ENCODE measurements around the gene HSPA12A.

DNA sequence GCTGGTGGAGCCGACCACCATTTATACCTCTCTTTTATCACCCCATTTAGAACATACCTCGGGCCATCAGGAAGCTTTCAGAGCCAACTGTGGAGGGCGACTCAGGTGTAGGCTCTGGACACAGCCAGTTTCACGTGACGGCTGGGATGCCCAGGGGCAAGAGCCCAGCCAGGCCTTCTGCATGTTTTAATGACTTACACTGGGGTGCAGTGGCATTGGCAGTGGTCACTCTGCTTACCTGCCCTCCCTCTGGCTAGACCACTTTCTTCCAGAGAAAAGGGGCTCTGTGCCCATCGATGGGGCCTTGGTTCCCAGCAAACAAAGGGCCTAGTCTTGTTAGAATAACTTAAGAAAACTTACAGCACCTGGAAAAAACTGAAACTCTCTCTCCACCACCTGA is 71.7 kb downstream of the HSPA12A start:
- no peak for TF ChIP-seq GATA2 (IDR thresholded peaks at IDR 0.05; ENCODE audit: low read depth, low read length)
- no peak for TF ChIP-seq GATA3 (IDR thresholded peaks at IDR 0.05; ENCODE audit: low read depth, low read length)

All from SH-SY5Y (cell line).